HG02852 (cell line): ENCODE data around the gene TMPRSS11F.

Experiments used
- ATAC-seq: cut with Tn5 transposase; IDR thresholded peaks from one replicate; pipeline ENCODE4 v1.9.1; 2021; ENCODE audit warnings: mild to moderate bottlenecking, moderate library complexity; ENCODE audit not compliant: unreplicated experiment

Gene TMPRSS11F

DNA sequence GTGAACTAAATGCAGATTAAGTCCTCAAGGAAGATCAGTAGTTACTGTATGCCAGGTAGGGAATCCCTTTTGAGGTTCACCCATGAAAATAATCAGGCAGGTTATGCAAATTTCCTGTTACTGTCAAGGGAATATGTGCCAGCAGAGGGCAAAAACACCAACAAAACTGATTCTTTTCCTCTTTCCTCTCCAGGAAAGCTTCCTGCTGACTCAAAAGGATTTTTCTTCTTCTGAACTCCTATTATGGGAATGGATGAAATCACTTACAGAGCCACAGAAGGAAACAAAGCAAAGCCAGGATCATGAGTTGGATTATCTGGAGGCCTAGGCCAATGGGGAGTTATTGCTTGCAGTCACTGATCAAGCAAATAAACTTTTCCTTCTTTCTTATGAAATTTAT lies 49.7 kb downstream of the TMPRSS11F start:
- ATAC-seq, result no peak

DNA sequence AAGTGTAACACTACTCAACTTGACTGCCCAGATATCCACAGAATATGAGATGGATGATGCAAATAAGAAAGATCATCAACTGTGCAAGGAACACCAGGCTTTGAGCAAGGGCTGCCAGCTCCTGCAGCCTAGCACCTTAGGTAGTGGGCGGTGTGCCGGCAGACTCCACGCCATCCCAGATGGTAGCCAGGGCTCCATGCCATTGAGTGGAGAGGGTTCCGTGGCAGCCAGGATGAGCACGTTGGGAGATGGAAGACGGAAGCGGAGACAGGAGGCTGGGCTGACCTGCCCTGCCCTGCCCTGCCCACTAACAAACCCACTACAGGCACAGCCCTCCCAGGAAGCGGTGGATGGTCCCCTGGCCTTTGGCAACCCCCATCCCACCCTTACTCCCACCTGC lies 51.9 kb downstream of the TMPRSS11F start:
- ATAC-seq, result no peak

GRCh38 chr4:68077301-68077700 lies 52.4 kb downstream of the TMPRSS11F start:
- no peak for ATAC-seq

GRCh38 chr4:68076194-68076593 lies 53.5 kb downstream of the TMPRSS11F start:
- no peak for ATAC-seq

- no peak for ATAC-seq
Measured at GRCh38 chr4:68074397-68074796, 55.3 kb downstream of the TMPRSS11F start.

- no peak for ATAC-seq
Measured at GRCh38 chr4:68070302-68070701, 59.4 kb downstream of the TMPRSS11F start.

GRCh38 chr4:68062501-68062900 lies 67.2 kb downstream of the TMPRSS11F start:
- ATAC-seq, result no peak

- no peak for ATAC-seq
Measured at GRCh38 chr4:68038272-68038671, 91.4 kb downstream of the TMPRSS11F start.

DNA sequence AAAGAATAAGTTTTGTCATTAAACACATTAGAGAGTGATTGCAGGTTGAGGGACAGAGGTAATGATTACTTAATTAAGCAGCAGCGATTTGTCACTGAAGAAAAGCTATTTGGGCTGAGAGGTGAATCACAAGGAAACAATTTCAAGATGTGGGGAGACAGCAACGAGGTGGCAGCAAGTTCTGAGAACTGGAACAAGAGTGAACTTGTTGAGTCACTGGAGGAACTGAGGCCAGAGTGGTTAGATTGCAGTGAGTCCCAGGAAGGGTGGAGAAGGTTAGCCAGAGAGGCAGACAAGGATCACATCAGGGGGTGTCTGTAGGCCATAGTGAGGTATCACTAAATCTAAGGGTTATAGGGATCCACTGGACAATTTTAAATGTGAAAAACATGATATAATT lies 108.5 kb downstream of the TMPRSS11F start:
- ATAC-seq, result no peak

DNA sequence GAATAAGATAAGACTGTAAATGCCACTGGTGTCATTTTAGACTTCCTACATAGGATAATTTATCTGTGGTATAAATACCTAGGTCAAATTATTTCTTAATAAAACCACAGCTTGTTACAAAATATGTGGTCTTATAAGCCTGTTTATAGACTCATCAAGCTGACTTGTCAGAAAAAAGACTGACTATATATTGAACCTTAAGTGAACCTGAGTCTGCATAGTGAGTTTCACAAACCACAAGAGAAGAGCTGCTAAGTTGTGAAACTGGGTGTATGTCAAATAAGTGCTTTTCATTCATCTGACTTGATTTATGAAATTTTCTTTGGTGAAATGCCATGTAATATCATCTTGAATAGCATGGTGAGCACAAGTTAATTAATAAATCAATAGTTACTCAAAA lies 118.0 kb downstream of the TMPRSS11F start:
- ATAC-seq, result no peak
